Measurements from ENCODE around the gene SUPT3H.

SUPT3H gene

DNA sequence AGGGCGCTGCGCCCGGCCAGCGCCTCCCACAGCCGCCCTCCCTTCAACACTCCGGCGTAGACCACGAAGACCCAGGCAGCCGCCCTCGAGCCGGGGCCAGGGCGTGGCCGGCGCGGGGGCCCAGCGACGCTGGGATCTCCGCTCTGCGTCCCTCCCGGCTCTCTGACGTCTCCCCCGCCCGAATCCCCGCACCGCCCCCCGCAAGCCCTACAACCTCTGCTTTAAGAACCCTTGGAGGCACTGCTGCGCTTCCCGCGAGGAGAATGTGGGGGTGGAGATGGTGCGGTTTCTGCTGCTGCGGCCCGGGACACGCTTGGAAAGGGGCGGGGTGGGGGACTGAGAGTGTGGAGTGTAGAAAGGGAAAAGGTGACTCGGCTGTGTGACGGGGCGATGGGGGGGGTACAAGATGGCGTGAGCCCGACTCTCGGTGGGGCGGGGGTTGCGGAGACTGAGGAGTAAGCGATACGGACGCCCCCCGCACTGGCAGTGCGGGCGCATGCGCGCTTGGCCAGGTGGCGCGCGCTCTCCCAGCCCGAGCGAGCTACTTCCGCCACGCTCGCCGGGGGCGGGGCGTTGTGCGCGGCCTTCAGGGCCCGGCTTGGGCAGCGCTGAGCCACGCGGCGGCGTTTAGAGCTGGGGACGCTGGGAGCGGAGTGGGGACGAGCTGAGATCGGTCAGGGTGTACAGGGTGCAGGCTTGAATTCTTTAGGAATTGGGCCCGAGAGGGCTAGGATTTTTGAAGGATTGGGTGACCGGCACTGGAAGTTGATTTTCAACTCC lies at the start of gene SUPT3H:
TSS of gene SUPT3H (minus strand) at position 381 of the 780 bp plus-strand sequence.
- peak; percentile 83 for DNase-seq (ENCODE audit: low spot score)

DNA sequence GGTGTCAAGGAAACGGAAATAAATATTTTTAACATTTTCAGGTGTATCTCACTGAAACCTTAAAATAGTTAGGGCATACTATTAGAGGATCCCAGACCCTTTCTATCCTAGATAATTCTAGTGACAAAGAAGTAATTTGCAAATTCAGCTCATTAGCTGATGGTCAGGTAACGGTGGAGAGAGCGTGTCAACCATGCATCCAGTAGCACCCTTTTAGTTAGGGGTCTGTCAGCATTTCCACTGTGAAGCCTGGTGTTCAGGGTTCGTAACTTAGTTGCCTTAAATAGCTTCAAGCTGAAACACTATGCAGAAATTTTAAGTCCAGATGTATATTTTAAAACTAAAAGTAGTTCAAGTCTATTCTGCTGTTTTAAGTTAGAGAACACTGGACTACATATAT lies 48.5 kb upstream of the SUPT3H start:
- no peak for DNase-seq (ENCODE audit: low spot score)

DNA sequence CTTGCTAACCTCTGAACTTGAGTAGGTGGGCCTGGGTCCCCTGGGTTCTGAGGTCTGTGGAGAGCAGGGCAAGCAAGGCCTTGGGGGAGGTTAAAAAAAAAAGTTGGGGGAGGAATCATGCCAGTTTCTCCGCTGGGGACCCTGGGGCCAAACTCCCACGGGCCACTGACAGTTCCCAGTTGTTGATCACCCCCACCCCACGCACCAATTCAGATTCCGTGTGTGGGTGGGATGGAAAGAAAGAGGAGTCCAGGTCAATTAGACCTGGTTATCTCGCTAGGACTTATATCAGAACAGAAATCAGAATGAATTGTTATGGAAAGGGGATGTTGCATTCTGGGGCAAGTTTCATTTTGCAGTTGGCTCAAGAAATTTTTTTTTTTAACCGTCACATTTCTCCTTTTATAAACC lies 46.7 kb upstream of the SUPT3H start:
- DNase-seq (ENCODE audit: low spot score) = no peak

DNA sequence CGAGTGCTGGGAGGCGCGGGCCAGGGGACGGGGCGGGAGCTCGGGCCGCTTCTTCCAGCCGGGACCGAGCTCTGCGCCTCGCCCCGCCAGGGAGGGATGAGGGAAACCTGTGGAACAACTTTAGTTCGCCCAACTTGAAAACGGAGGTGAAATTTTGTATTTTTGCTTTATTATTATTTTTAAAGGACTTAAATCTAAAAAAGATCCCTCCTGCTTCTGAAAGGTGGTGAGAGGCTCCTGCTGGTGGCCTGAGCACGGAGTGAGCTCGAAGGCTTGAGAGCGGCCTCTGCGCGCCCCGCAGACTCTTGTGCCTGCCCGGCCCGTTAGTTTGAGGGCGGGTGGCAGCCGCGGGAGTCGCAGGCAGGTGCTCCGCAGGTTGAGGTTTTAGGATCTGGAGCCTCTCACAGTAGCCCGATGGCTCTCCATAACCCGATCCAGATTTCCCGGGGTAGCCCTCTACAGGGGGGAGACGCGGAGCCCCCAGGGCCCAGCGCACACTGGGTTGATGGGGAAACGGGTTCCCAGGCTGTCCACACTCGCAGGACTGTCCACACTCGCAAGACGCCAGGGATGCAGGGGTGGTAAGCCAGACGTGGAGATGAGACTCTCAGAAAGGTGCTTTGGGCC lies 46.2 kb upstream of the SUPT3H start:
- no peak for DNase-seq (ENCODE audit: low spot score)

DNA sequence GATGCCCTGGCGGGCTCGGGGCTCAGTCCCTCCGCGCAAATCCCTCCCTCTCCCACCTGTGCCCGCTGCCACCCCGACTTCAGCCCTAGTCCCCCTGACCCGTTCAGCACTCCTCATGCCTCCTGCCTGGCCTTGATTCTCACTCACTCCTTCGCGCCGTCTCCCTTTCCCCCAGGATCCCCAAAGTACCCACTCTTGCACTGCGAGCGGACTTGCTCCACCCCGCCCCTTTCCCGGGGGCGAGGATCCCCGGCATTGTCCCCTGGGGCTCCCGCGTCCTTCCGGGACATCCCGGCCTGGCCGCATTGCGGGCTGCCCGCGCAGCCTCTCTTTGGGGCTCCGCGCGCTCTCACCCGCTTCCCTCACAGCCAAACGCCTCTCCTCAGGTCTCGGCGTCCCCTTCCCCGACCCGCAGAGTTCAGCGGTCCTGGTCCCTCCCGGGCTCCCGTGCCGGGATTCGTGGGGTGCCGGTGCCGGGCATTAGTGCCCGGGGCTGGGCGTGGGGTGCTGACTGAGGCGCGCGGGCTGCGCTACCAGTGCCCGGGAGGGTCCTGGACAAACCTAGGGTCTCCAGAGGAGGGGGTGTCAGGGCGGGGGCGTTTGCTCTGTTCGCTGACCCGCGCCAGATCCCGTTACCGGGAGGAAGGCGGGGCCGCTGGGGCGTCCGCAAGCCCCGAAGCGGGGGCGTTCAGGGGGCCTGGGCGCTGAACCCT lies 45.5 kb upstream of the SUPT3H start:
- DNase-seq (ENCODE audit: low spot score) = peak; percentile 43

DNA sequence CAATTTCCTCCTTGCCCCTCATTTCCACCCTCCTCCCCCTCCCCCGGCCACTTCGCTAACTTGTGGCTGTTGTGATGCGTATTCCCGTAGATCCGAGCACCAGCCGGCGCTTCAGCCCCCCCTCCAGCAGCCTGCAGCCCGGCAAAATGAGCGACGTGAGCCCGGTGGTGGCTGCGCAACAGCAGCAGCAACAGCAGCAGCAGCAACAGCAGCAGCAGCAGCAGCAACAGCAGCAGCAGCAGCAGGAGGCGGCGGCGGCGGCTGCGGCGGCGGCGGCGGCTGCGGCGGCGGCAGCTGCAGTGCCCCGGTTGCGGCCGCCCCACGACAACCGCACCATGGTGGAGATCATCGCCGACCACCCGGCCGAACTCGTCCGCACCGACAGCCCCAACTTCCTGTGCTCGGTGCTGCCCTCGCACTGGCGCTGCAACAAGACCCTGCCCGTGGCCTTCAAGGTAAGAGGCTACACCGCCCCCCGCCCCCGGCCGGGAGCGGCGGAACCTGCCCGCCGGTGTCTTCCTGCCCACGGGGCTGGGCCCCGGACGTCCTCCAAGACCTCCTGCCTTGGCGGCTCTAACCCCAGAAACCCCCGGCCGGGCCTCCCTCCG lies 44.9 kb upstream of the SUPT3H start:
- DNase-seq (ENCODE audit: low spot score) = peak; percentile 50

DNA sequence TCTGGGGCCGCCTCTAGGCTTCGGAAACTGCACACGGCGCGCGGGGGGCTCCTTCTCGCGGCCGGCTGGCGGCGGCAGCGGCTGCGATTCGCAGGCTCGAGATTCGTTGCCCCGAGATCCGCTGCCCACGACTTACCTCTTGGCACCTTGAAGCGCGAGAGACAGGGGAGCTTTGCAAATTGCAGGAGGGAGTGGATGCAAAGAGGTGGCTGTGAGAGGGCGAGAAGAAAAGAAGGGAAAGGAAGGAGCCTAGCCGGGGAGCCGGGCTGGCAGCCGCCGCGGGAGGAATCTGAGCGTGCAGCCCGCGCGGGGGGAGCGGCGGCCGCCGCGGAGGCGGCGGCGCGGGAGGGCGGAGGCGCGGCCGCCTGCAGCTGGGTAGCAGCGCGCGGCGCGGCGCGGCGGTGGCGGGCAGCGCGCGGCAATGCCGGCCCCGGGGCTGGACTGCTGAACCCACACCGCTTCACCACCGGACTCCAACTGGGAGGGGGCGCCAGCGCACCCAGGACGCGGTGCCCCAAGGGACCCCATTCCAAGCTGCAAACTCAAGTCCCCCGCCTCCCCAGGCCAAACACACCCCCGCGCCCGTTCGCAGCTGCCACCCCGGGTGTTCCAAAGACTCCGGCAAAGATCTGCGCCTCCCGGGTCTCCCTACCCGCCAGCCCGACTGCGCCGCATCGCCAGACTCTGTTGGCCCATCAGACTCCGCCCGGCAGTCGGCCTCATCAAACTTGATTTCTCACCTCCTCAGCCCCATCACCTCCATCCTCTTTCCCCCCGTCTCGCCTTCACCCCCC lies 44.2 kb upstream of the SUPT3H start:
- DNase-seq (ENCODE audit: low spot score) = peak; percentile 71

DNA sequence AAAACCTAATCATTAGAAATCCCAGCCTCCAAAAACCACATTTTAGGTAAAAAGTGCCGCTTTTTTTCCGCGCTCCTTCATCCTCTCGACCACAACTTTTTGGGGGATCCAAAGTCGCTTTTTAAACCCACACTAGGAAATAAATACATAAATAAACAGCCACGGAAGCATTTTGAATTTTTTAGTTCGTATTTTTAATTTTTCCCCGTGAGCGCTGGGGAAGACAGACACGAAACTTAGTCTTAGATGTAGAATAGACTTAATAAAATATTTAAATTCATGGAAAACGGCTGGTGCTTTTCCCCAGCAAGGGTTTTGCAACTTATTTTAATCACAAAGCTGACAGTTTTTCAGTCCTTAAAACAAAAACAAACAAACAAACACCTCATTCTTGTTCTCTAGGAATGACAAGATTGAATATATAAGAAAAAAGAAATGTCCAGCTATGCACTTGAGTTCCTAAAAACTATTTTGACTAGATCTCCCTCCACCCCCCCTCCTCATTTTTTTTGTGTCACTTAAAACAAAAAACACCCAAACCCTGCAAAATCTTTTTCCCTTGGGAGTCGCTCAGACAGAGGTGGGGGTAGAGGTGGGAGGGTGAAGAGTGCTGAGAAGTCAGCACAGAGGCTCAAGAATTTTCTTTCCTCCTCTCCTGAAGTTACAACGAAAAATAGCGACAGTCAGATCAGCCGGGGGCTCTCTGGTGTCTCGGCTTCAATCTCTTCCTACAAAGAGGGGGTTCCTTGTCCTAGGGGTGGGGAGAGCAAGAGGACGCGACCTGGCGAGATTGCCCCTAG lies 43.4 kb upstream of the SUPT3H start:
- peak; percentile 51 for DNase-seq (ENCODE audit: low spot score)

DNA sequence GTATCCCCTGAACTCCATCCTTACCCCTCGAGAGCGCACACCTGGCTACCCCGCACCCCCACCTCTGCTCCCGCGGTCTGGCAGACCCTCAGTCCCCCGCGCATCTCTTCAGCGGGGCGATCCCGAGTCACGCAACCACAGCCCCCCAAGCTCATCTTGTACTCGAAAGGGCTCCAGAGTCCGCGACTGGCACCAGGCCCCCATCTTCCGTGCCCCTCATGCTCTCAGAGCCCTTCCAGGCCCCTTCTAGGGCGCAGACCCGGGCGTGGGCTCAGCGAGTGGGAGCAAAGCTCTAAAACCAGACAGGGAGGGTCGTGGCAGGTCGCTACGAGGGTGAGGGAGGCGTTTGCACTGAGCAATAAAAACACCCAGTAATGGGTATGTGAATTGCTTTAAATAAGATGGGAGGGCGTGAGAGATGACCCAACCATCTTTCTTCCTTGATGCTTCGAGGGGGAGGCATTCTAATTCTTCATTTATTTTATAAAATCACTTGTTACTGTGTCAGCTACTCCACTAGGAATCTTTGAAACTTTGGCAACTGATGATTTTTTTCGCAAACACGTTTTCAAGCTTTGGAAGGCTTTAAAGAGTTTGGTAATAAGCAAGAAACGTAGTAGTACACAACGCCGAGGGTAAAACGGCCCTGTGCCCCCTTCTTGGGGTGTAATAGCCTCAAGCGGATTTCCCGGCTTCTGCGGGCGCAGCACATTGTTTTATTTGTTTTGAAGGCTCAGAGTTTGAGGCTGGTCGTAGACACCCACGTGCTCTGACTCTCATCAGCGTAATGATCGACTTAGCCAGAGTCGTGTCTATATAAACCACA lies 42.6 kb upstream of the SUPT3H start:
- no peak for DNase-seq (ENCODE audit: low spot score)

DNA sequence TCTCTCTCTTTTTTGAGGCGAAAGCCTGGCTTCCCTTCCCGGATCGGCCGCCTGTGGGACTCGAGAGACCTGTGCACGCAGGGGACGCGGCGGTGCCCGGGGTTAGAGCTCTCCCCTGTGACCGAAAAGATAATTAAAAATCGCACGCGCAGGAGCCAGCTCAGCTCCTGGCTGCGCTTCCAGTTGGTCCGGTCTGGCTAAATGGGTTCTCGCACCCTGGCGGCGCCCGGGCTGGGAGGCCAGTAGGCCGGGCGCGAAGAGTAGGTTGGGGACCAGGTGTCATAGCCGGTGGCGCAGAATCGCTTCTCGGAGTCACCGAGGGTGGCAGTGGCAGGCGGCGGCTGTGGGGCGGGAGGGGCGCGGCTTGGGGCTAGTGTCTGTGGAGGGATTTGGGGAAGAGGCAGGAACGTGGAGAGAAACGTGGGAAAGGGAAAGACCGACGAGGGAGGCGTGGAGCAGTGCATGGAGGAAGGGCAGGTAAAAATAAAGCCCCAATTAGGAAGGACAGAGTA lies 41.9 kb upstream of the SUPT3H start:
- no peak for DNase-seq (ENCODE audit: low spot score)

DNA sequence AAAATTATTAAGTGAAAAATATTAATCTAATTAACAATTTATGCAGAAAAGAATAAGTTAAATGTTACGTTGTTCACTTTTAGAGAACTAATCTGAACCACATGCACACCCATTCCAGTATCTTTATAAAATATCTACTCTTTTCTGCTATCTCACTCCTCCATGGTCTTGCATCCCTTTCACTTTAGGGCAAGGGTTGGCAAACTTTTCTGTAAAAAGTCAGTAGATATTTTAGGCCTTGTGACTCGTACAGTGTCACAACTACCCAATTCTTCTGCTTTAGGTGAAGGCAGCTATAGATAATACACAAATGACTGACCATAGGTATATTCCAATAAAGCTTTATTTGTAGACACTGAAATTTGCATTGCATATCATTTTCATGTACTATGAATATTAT lies 39.7 kb upstream of the SUPT3H start:
- DNase-seq (ENCODE audit: low spot score) = no peak

DNA sequence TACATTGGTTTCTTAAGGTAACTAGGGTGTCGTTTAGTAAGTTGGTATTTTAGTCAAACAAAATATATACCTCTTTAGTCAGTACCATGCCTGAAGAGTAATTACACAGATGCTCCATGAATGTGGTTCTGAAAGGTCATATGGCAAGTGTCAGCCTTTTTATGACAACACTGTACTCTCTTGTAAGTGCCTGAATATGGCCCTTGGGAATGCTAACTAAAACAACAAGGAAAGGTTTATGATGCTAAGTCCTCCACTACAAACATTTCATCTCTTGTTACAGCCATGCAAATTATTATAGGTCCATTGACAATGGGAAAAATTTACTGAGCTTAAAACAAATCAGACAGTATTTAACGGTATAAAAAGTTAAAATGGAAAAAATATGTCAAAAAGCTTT lies 39.0 kb upstream of the SUPT3H start:
- peak; percentile 19 for DNase-seq (ENCODE audit: low spot score)

DNA sequence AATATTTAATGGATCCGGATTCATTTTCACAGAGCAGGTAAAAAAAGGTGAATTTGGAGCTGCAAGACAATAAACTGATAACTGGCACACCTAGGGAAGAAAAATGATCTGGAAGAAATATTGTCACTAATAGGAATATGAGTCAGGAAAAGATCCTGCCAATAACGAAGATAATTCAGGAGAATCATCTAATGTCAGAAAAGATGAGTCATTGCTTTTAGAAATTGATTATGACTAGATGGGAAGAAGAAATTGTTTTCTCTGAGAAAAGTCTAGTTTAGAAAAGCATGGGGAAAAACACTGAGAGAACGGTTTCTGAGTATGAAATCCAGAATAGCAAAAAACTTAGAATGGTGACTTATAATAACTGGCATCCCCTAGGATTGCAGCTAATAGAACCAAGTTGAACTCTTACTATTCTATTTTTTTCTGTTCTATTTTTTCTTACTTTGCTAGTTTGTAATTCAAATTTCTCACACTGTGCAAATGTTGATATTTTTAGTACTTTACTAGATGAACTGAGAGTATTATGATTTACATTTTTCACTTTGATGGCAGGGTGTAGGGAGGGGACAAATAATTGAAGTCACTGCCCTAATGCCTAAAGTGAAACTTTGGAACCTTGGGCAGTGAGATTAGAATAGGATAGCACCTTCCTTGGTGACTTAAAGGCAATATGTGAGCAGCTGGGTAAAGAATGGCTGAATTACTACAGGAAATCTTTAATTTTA lies 38.2 kb upstream of the SUPT3H start:
- DNase-seq (ENCODE audit: low spot score) = no peak

DNA sequence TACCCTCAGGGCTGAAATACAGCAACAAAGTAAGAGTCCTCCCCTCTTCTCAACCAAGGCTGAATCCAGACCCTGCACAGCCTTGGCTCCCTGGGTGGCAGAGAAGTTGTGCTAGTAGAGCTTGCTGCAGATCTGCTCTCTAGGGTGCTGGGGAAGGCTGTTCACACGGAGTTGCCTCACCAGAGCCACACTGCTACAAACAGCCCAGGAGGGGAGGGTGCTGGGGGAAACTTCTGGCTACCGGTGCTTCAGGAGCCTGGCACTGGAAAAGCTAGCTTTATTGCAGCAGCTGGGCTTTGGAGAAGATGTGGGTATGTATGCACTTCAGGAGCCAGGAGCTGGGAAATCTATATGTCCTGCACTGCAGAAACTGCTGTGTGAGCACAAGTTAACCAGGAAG lies 37.6 kb upstream of the SUPT3H start:
- no peak for DNase-seq (ENCODE audit: low spot score)

DNA sequence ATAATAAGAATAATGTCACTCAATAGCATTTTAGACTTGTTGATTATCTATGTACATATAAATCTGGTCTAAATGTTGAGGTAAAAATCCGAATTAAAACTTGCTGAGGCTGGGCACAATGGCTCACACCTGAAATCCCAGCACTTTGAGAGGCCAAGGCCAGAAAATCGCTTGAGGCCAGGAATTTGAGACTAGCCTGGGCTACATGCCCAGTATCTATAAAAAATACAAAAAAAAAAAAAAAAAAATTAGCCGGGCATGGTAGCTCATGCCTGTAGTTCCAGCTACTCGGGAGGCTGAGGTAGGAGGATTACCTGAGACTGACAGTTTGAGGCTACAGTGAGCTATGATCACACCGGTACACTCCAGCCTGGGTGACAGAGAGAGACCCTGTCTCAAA lies 34.2 kb upstream of the SUPT3H start:
- no peak for DNase-seq (ENCODE audit: low spot score)

DNA sequence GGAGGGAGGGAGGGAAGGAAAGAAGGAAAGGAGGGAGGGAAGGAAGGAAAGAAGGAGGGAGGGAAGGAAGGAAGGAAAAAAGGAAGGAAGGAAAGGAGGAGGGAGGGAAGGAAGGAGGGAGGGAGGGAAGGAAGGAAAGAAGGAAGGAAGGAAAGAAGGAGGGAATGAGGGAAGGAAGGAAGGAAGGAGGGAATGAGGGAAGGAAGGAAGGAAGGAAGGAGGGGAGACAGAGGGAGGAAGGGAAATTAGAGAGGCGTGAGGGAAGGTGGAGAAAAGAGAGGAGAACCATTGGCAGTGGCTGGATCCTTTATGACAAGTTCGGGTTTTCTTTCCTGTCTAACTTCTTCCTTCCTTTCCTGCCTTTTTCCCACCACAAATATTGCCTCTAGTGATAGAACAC lies 22.3 kb upstream of the SUPT3H start:
- no peak for DNase-seq (ENCODE audit: low spot score)

DNA sequence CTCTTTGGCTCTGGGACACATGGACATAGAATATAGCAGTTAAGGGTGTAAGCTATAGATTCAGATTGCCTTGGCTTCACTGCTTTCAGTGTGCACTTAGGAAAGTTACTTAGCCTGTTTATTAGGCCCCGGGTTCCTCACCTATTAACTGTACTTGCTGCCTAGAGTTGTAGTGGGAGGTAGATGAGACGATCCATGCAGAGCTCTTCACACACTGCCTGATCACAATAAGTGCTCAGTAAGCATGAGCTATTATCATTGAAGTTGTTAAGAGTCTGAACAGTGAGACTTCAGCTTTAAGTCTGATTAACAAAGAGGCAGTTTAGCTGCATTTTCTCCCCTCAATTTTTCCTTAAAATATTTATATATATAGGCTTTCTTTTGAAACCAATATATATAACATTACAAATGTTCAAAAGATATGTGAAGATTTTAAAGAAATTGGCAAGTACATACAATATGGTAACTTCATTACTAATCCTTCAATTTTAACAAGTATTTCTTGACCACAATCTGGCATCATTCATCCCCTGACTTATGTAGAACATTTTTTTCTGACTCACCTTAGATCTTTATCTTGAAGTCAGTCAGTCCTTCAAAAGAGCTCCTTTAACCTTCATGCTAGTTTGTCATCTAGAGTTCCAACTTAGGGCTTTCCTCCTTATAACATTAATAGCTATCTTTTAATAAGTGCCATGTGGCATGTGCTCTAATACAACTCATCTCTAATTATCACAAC lies 20.5 kb upstream of the SUPT3H start:
- no peak for DNase-seq (ENCODE audit: low spot score)

DNA sequence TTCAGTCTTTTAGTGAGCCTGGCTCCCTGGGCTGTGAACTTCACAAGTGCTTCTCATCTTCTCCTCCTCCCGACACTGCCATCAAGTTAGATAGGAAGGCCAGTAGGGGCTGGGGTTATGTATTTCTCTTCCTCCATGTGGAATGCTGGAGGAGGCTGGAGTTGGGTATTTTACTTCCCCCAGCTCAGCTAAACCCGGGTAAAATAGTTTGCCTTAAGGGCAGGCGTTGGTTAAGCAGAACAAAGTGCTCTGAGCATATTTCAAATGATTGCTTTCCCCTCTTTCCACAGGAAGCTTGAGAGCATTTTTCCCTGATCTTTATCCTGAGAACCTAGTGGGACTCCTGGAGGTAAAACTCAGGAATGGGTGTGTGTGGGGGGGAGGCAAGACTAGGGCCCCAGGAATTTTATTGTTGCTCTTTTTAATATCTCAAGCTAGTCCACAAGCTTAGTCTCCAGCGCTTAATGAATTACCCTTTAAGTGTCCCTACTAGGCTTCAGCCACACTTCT lies 16.9 kb upstream of the SUPT3H start:
- DNase-seq (ENCODE audit: low spot score) = no peak

Measured in hepatic stellate cell (primary cell).